ENCODE measurements around the gene RBFOX1.

DNA sequence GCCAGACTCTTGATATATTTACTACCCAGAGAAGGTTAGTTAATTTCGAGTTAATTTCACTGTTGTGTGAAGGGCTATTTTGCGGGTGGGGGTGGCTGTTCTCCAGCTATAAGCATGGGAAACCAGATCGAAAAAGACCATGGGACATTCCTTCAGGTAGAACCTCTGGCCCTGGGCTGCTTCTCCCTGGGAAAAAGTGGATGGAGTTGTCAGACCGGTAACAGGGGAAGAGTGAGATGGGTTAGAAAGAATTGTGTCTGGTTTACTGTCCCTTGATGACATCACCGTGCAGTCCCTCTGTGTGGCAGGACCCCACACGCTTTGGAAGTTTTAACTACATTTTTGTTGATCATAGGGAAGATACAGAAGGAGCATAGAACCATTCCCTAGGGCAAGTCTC, 296.3 kb downstream of the RBFOX1 start:
- TF ChIP-seq POLR2A (IDR thresholded peaks at IDR 0.05) (no peak), EP300 (IDR thresholded peaks at IDR 0.05) (no peak)
- TF ChIP-seq, protein P1, sequence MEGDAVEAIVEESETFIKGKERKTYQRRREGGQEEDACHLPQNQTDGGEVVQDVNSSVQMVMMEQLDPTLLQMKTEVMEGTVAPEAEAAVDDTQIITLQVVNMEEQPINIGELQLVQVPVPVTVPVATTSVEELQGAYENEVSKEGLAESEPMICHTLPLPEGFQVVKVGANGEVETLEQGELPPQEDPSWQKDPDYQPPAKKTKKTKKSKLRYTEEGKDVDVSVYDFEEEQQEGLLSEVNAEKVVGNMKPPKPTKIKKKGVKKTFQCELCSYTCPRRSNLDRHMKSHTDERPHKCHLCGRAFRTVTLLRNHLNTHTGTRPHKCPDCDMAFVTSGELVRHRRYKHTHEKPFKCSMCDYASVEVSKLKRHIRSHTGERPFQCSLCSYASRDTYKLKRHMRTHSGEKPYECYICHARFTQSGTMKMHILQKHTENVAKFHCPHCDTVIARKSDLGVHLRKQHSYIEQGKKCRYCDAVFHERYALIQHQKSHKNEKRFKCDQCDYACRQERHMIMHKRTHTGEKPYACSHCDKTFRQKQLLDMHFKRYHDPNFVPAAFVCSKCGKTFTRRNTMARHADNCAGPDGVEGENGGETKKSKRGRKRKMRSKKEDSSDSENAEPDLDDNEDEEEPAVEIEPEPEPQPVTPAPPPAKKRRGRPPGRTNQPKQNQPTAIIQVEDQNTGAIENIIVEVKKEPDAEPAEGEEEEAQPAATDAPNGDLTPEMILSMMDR (IDR thresholded peaks at IDR 0.05) = no peak
